GM18511 (cell line): ENCODE measurements around the gene KLHL24.
A peak's percentile ranks its signal among the peaks of the same experiment; 100 is the strongest.
"Not testable (repeated sequence)": the region's sequence is repeated elsewhere in the genome, so short reads cannot be mapped to it uniquely, and the experiment has no call there.

ENCODE experiments used
- ATAC-seq: cut with Tn5 transposase; IDR thresholded peaks from one replicate; pipeline ENCODE4 v1.9.1; 2021; ENCODE audit warnings: mild to moderate bottlenecking, moderate library complexity; ENCODE audit not compliant: unreplicated experiment

The KLHL24 gene

GRCh38 chr3:183632725-183633124, 2.7 kb upstream of the KLHL24 start:
- not testable (repeated sequence) for ATAC-seq

- no peak for ATAC-seq
These were observed 716 bp upstream of the KLHL24 start for GRCh38 chr3:183634707-183635106.

GRCh38 chr3:183635107-183635430, 354 bp upstream of the KLHL24 start:
- ATAC-seq = peak; percentile 0

GRCh38 chr3:183636221-183637105, 1.0 kb downstream of the KLHL24 start:
- ATAC-seq = peak; percentile 85

- no peak for ATAC-seq
These were observed 1.7 kb downstream of the KLHL24 start for GRCh38 chr3:183637106-183637486.

GRCh38 chr3:183637633-183638032, 2.2 kb downstream of the KLHL24 start:
- not testable (repeated sequence) for ATAC-seq

- ATAC-seq = no peak
These were observed 2.9 kb downstream of the KLHL24 start for GRCh38 chr3:183638101-183638852.

GRCh38 chr3:183640635-183641034, 5.2 kb downstream of the KLHL24 start:
- ATAC-seq = not testable (repeated sequence)

- no peak for ATAC-seq
These were observed 6.5 kb downstream of the KLHL24 start for GRCh38 chr3:183641882-183642281.

GRCh38 chr3:183644244-183644643, 8.8 kb downstream of the KLHL24 start:
- no peak for ATAC-seq

- ATAC-seq = no peak
These were observed 9.8 kb downstream of the KLHL24 start for GRCh38 chr3:183645254-183645653.

GRCh38 chr3:183650554-183650953, 15.1 kb downstream of the KLHL24 start:
- ATAC-seq = no peak

- no peak for ATAC-seq
These were observed 18.0 kb downstream of the KLHL24 start for GRCh38 chr3:183653209-183654064.

- ATAC-seq = no peak
These were observed 19.3 kb downstream of the KLHL24 start for GRCh38 chr3:183654727-183655126.

- ATAC-seq = no peak
These were observed 26.7 kb downstream of the KLHL24 start for GRCh38 chr3:183662099-183662498.

GRCh38 chr3:183664913-183665381, 29.5 kb downstream of the KLHL24 start:
- no peak for ATAC-seq

- no peak for ATAC-seq
These were observed 44.6 kb downstream of the KLHL24 start for GRCh38 chr3:183680061-183680460.

- ATAC-seq = no peak
These were observed 52.3 kb downstream of the KLHL24 start for GRCh38 chr3:183687705-183688104.

GRCh38 chr3:183688874-183689273, 53.5 kb downstream of the KLHL24 start:
- ATAC-seq = no peak

GRCh38 chr3:183689621-183690020, 54.2 kb downstream of the KLHL24 start:
- not testable (repeated sequence) for ATAC-seq

- no peak for ATAC-seq
These were observed 55.1 kb downstream of the KLHL24 start for GRCh38 chr3:183690402-183690995.
